ENCODE measurements around the gene RHBDL2. TPM values are rescaled to one million over a fixed set of nuclear protein-coding genes. Genes with fewer than 3 reads are reported as not detected.

Gene RHBDL2
- total and polyA plus RNA-seq, 2 of the 13 experiments (the other 11 are each of a cell fraction or from before 2014, with no cell fraction given): 3.3 to 5.4 TPM

DNA sequence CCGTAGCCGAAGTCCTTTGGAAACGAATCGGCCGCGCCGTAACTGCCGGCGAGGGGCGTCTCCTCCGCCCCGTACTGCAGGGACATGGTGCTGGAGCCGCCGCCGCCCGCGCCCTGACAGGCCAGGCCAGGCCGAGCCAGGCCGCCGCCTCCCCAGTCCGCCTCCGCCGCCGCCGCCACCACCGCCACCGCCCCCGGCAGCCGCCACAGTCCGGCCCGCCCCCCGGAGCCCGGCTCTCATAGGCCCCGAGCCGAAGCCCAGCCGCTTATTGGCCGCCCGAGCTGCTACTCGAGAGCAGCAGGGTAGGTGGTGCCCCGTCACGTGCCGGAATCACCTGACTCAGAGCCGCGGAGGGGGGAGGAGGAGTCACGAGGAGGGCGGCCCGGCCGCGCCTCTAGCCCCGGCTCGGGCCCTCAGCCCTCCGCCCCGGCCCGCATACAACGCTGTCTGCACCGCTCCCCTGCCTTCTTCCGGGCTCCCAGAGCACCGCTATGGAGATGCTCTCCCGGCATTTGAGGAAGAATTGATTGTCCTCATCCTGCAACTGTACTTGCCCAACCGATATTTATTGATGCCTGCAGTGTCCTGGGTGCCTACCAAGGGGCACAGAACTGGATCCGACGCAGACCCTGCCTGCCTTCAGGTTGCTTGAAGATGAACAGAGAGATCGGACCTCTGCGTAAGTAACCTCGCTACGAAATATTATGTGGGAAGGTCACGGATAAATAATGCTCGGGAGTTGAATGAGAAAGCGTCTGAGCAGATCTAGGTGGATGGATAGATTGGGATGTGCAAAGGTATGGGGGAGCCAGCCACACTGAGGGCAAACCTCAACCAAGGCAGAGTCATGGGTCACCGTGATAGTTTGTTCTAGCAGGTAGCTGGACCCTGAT is 81.8 kb downstream of the RHBDL2 start, which contains the start of gene RRAGC (continued):
- TF ChIP-seq XRCC5 (optimal IDR thresholded peaks at IDR 0.05; ENCODE audit: low read length) (peak; percentile 17), HNF4G (IDR thresholded peaks at IDR 0.05; ENCODE audit: borderline replicate concordance, low read depth, low read length) (no peak), HNF4G (CRISPR knock-in tag; IDR thresholded peaks at IDR 0.05; ENCODE audit: borderline replicate concordance, low read depth) (no peak), ASH2L (IDR thresholded peaks at IDR 0.05; ENCODE audit: insufficient read length, low read depth, low read length) (peak; percentile 65), ZNF329 (CRISPR knock-in tag; IDR thresholded peaks at IDR 0.05; ENCODE audit: low read depth) (0 out of 2 replicates have a peak, but pooled peaks have one; percentile 59), FOXJ3 (CRISPR knock-in tag; IDR thresholded peaks at IDR 0.05; ENCODE audit: borderline replicate concordance) (peak; percentile 41; the same call in 1 of the 2 replicates), SP140L (CRISPR knock-in tag; IDR thresholded peaks at IDR 0.05; ENCODE audit: borderline replicate concordance) (0 out of 2 replicates have a peak, but pooled peaks have one; percentile 28)
- TF ChIP-seq, protein P1, sequence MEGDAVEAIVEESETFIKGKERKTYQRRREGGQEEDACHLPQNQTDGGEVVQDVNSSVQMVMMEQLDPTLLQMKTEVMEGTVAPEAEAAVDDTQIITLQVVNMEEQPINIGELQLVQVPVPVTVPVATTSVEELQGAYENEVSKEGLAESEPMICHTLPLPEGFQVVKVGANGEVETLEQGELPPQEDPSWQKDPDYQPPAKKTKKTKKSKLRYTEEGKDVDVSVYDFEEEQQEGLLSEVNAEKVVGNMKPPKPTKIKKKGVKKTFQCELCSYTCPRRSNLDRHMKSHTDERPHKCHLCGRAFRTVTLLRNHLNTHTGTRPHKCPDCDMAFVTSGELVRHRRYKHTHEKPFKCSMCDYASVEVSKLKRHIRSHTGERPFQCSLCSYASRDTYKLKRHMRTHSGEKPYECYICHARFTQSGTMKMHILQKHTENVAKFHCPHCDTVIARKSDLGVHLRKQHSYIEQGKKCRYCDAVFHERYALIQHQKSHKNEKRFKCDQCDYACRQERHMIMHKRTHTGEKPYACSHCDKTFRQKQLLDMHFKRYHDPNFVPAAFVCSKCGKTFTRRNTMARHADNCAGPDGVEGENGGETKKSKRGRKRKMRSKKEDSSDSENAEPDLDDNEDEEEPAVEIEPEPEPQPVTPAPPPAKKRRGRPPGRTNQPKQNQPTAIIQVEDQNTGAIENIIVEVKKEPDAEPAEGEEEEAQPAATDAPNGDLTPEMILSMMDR (CRISPR knock-in tag; IDR thresholded peaks at IDR 0.05): no peak
- TF ChIP-seq, protein P2, sequence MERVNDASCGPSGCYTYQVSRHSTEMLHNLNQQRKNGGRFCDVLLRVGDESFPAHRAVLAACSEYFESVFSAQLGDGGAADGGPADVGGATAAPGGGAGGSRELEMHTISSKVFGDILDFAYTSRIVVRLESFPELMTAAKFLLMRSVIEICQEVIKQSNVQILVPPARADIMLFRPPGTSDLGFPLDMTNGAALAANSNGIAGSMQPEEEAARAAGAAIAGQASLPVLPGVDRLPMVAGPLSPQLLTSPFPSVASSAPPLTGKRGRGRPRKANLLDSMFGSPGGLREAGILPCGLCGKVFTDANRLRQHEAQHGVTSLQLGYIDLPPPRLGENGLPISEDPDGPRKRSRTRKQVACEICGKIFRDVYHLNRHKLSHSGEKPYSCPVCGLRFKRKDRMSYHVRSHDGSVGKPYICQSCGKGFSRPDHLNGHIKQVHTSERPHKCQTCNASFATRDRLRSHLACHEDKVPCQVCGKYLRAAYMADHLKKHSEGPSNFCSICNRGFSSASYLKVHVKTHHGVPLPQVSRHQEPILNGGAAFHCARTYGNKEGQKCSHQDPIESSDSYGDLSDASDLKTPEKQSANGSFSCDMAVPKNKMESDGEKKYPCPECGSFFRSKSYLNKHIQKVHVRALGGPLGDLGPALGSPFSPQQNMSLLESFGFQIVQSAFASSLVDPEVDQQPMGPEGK (CRISPR knock-in tag; IDR thresholded peaks at IDR 0.05): peak; percentile 88
- TF ChIP-seq, protein P3, sequence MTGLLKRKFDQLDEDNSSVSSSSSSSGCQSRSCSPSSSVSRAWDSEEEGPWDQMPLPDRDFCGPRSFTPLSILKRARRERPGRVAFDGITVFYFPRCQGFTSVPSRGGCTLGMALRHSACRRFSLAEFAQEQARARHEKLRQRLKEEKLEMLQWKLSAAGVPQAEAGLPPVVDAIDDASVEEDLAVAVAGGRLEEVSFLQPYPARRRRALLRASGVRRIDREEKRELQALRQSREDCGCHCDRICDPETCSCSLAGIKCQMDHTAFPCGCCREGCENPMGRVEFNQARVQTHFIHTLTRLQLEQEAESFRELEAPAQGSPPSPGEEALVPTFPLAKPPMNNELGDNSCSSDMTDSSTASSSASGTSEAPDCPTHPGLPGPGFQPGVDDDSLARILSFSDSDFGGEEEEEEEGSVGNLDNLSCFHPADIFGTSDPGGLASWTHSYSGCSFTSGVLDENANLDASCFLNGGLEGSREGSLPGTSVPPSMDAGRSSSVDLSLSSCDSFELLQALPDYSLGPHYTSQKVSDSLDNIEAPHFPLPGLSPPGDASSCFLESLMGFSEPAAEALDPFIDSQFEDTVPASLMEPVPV (CRISPR knock-in tag; IDR thresholded peaks at IDR 0.05): peak; percentile 60; the same call in 1 of the 2 replicates
- TF ChIP-seq, protein P4, sequence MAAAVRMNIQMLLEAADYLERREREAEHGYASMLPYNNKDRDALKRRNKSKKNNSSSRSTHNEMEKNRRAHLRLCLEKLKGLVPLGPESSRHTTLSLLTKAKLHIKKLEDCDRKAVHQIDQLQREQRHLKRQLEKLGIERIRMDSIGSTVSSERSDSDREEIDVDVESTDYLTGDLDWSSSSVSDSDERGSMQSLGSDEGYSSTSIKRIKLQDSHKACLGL (CRISPR knock-in tag; IDR thresholded peaks at IDR 0.05): peak; percentile 62
- TF ChIP-seq, protein P5, sequence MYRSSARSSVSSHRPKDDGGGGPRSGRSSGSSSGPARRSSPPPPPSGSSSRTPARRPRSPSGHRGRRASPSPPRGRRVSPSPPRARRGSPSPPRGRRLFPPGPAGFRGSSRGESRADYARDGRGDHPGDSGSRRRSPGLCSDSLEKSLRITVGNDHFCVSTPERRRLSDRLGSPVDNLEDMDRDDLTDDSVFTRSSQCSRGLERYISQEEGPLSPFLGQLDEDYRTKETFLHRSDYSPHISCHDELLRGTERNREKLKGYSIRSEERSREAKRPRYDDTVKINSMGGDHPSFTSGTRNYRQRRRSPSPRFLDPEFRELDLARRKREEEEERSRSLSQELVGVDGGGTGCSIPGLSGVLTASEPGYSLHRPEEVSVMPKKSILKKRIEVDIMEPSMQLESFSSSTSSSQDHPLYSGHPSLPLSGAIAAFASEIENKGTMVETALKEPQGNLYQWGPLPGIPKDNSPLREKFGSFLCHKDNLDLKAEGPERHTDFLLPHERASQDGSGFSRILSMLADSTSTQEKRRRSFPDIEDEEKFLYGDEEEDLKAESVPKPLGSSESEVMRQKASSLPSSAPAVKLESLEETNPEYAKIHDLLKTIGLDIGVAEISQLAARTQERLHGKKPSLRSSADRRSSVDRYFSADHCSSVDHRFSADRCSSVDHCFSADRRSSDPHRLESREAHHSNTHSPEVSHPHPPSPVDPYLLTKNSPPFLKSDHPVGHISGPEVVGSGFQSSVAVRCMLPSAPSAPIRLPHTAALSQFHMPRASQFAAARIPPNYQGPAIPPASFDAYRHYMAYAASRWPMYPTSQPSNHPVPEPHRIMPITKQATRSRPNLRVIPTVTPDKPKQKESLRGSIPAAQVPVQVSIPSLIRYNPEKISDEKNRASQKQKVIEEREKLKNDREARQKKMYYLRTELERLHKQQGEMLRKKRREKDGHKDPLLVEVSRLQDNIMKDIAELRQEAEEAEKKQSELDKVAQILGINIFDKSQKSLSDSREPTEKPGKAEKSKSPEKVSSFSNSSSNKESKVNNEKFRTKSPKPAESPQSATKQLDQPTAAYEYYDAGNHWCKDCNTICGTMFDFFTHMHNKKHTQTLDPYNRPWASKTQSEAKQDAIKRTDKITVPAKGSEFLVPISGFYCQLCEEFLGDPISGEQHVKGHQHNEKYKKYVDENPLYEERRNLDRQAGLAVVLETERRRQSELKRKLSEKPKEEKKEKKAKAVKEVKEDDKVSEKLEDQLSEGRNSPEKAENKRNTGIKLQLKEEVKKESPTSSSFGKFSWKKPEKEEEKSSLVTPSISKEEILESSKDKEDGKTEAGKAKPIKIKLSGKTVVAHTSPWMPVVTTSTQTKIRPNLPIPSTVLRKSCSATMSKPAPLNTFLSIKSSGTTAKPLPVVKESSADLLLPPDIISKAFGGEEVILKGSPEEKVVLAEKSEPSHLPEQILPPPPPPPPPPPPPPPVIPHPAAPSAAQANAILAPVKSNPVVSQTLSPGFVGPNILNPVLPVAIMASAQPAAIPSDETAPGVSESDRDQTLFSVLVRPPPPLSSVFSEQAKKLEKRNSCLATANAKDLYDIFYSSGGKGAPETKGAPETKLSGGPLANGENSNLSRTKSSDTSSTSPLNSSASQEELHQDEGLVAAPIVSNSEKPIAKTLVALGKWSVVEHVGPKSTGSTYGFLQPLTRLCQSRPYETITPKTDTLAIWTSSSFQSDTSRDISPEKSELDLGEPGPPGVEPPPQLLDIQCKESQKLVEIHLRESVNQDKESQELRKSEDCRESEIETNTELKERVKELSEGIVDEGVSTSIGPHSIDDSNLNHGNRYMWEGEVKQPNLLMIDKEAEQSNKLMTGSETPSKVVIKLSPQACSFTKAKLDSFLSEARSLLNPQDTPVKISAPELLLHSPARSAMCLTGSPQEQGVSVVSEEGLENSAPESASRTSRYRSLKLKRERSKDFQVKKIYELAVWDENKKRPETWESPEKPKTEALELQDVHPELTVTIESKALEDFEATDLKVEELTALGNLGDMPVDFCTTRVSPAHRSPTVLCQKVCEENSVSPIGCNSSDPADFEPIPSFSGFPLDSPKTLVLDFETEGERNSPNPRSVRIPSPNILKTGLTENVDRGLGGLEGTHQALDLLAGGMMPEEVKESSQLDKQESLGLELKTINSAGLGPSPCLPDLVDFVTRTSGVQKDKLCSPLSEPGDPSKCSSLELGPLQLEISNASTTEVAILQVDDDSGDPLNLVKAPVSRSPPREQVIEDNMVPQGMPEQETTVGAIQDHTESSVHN (CRISPR knock-in tag; IDR thresholded peaks at IDR 0.05): no peak
